ENCODE measurements around the gene PRXL2A.

GRCh38 chr10:80405035-80405434, 3.3 kb upstream of the PRXL2A start:
- TF ChIP-seq ATF7 (IDR thresholded peaks at IDR 0.05; ENCODE audit: low read depth) (no peak), CHD4 (IDR thresholded peaks at IDR 0.05) (no peak), BHLHE40 (IDR thresholded peaks at IDR 0.05; ENCODE audit: borderline replicate concordance in 1 of 2, low read depth in 2 of 2, low read length in 1 of 2) (no peak), CTCF (IDR thresholded peaks at IDR 0.05 in 2 of 3, conservative IDR thresholded peaks at IDR 0.05 in 1 of 3; ENCODE audit: control insufficient read depth in 2 of 3, extremely low read depth in 1 of 3, insufficient read depth in 1 of 3, low read depth in 3 of 3, low read length in 3 of 3) (no peak), ATF3 (IDR thresholded peaks at IDR 0.05; ENCODE audit: borderline replicate concordance, extremely low read depth, low read depth, low read length) (no peak), POLR2A (IDR thresholded peaks at IDR 0.05; ENCODE audit: low read depth, low read length) (no peak), MYC (IDR thresholded peaks at IDR 0.05; ENCODE audit: insufficient read depth, insufficient read length, insufficient replicate concordance, low read length, severe bottlenecking) (no peak)

Data from GM12878 (cell line).